Mucosa of descending colon (tissue), 3 donors: ENCODE measurements around the gene UBAP1L. TPM values are rescaled to one million over a fixed set of nuclear protein-coding genes. Genes with fewer than 3 reads are reported as not detected.
"Not testable (repeated sequence)": the region's sequence is repeated elsewhere in the genome, so short reads cannot be mapped to it uniquely, and the experiment has no call there.

Experiments used
- ATAC-seq: fragments of 200-7000 bp; cut with Tn5 transposase; one replicate; pipeline ENCODE4 v1.9.1; 2020; ENCODE audit warnings: mild to moderate bottlenecking, moderate library complexity
- DNase-seq, 3 donors: peaks; one replicate each; pipeline ENCODE4 v3.0.0-alpha.2; 2020
- H3K36me3 ChIP-seq: fragments of 200-600 bp; one replicate; pipeline ENCODE4 v1.8.0; 2021; ENCODE audit warnings: low read depth, mild to moderate bottlenecking
- H3K4me1 ChIP-seq: fragments of 200-600 bp; one replicate; pipeline ENCODE4 v1.8.0; 2021; ENCODE audit warnings: low read depth, mild to moderate bottlenecking
- H3K4me3 ChIP-seq: fragments of 200-600 bp; one replicate; pipeline ENCODE4 v1.8.0; 2021; ENCODE audit warnings: mild to moderate bottlenecking
- H3K9me3 ChIP-seq: fragments of 200-600 bp; one replicate; pipeline ENCODE4 v1.8.0; 2021; ENCODE audit warnings: mild to moderate bottlenecking
- CTCF ChIP-seq: fragments of 200-600 bp; IDR thresholded peaks from one replicate; pipeline ENCODE4 v1.8.0; 2022; ENCODE audit warnings: antibody characterized with exemption, mild to moderate bottlenecking
- intact Hi-C, 2 donors: fragments of 100-400 bp; cut with DNase I in 1 of 2; cut with micrococcal nuclease in 1 of 2; formaldehyde crosslinking; loops; one replicate each; pipeline versions ENCODE4 v1.11.0 to v1.11.1; 2022; cut with DNase I, micrococcal nuclease
- total RNA-seq, 3 donors: library from RNA; stranded (reverse); fragmentation: NEBNext Ultra II Directional in 2 of 3; extraction: Animal tissue kit (Norgen Biotek cat#: 25700) in 2 of 3; gene quantifications; one replicate each; pipeline versions ENCODE4 v1.2.1 to v1.2.4, GENCODE V29; 2021 to 2023
- donor health status: DM: no; HTN: no; CAD: no; lungs with moderate emphysema.
- donor health status: DM: no; HTN: no; CAD: no.
- donor health status: DM: no; HTN: yes; CAD: no.

The UBAP1L gene
- total RNA-seq, 3 donors from 2014 or later: 2.0 to 6.9 (median 3.9) TPM

- no peak for TF ChIP-seq CTCF
- Histone ChIP-seq H3K4me3 (no peak overlapping the region), H3K4me1 (peaks cover 12% of the 10 kb centered on the region), H3K9me3 (no peaks in the 10 kb centered on the region), H3K36me3 (no peaks in the 10 kb centered on the region)
- DNase-seq (no peak), ATAC-seq (no peak)
- intact Hi-C loops: no loop called here
Measured at GRCh38 chr15:65102912-65103311, 12.1 kb downstream of the UBAP1L start.

- ATAC-seq: no peak
- DNase-seq: no peak
- Histone ChIP-seq H3K36me3 (no peaks in the 10 kb centered on the region), H3K4me3 (no peak overlapping the region), H3K9me3 (no peaks in the 10 kb centered on the region), H3K4me1 (peaks cover 12% of the 10 kb centered on the region)
- TF ChIP-seq CTCF: no peak
- intact Hi-C loops: no loop called here
Measured at GRCh38 chr15:65101891-65102708, 12.9 kb downstream of the UBAP1L start.

- ATAC-seq (peak; percentile 82), DNase-seq (peak in 2 of 3 donors; percentile 84 to 91)
- intact Hi-C loops: no loop called here
- no peaks in the 10 kb centered on the region for H3K9me3 ChIP-seq
- TF ChIP-seq CTCF: peak; percentile 67
- no peaks in the 10 kb centered on the region for H3K36me3 ChIP-seq
- peaks cover 12% of the 10 kb centered on the region for H3K4me1 ChIP-seq
- no peak overlapping the region for H3K4me3 ChIP-seq
Measured at GRCh38 chr15:65101411-65101890, 13.5 kb downstream of the UBAP1L start.

- no peaks in the 10 kb centered on the region for H3K9me3 ChIP-seq
- ATAC-seq (peak; percentile 89), DNase-seq (peak; percentile 70 to 74 (median 71))
- no peaks in the 10 kb centered on the region for H3K36me3 ChIP-seq
- no peak overlapping the region for H3K4me3 ChIP-seq
- intact Hi-C loops: no loop called here
- TF ChIP-seq CTCF: no peak
- H3K4me1 ChIP-seq: peaks cover 12% of the 10 kb centered on the region
Measured at GRCh38 chr15:65100442-65100841, 14.6 kb downstream of the UBAP1L start.

GRCh38 chr15:65099801-65100200 lies 15.2 kb downstream of the UBAP1L start:
- H3K9me3 ChIP-seq, H3K4me3 ChIP-seq, DNase-seq, intact Hi-C loops, ATAC-seq, H3K36me3 ChIP-seq: not testable (repeated sequence)
- peaks cover 12% of the 10 kb centered on the region for H3K4me1 ChIP-seq

GRCh38 chr15:65099336-65099735 lies 15.7 kb downstream of the UBAP1L start:
- Histone ChIP-seq H3K9me3 (no peaks in the 10 kb centered on the region), H3K4me3 (no peak overlapping the region), H3K36me3 (no peaks in the 10 kb centered on the region), H3K4me1 (peaks cover 12% of the 10 kb centered on the region)
- intact Hi-C loops: no loop called here
- TF ChIP-seq CTCF: no peak
- no peak for DNase-seq
- ATAC-seq: no peak
